Mucosa of rectum (tissue), 2 donors: Measurements from ENCODE around the gene ESPNL.

ENCODE experiments used
- H3K27ac ChIP-seq, 2 donors: one replicate each; pipeline ENCODE4 v1.7.0; 2013; ENCODE audit warnings: inconsistent platforms in 2 of 2, low read depth in 2 of 2, low read length in 2 of 2
- H3K27me3 ChIP-seq, 2 donors: one replicate each; pipeline ENCODE4 v1.7.0; 2013; ENCODE audit warnings: low read length in 2 of 2; ENCODE audit not compliant: control insufficient read depth in 2 of 2, insufficient read depth in 2 of 2
- H3K36me3 ChIP-seq, 2 donors: one replicate each; pipeline ENCODE4 v1.7.0; 2013; ENCODE audit warnings: low read length in 2 of 2; ENCODE audit not compliant: control insufficient read depth in 2 of 2, insufficient read depth in 2 of 2
- H3K4me1 ChIP-seq, 2 donors: one replicate each; pipeline ENCODE4 v1.7.0; 2013; ENCODE audit warnings: low read length in 2 of 2, mild to moderate bottlenecking in 1 of 2; ENCODE audit not compliant: control insufficient read depth in 2 of 2, insufficient read depth in 2 of 2
- H3K4me3 ChIP-seq, 2 donors: one replicate each; pipeline ENCODE4 v1.7.0; 2013; ENCODE audit warnings: low read length in 2 of 2
- H3K9ac ChIP-seq, 2 donors: one replicate each; pipeline ENCODE4 v1.7.0; 2013; ENCODE audit warnings: low read length in 2 of 2, low read depth in 1 of 2, mild to moderate bottlenecking in 1 of 2
- H3K9me3 ChIP-seq, 2 donors: one replicate each; pipeline ENCODE4 v1.7.0; 2013; ENCODE audit warnings: low read length in 2 of 2; ENCODE audit not compliant: control insufficient read depth in 2 of 2
- donor health status: healthy.
- donor health status: Normal muscosa, but diverticular disease.

The ESPNL gene

GRCh38 chr2:238087211-238087610 lies 12.9 kb upstream of the ESPNL start:
- H3K27me3 ChIP-seq: no peaks in the 10 kb centered on the region
- H3K27ac ChIP-seq: no peak overlapping the region
- peaks cover 14 to 16% of the 10 kb centered on the region in 2 donors for H3K36me3 ChIP-seq
- H3K9me3 ChIP-seq: no peaks in the 10 kb centered on the region
- no peaks in the 10 kb centered on the region for H3K4me1 ChIP-seq
- H3K4me3 ChIP-seq: no peak overlapping the region
- H3K9ac ChIP-seq: no peak overlapping the region

- Histone ChIP-seq H3K9me3 (no peaks in the 10 kb centered on the region), H3K27ac (no peak overlapping the region), H3K4me3 (no peak overlapping the region), H3K4me1 (no peaks in the 10 kb centered on the region), H3K9ac (no peak overlapping the region), H3K27me3 (no peaks in the 10 kb centered on the region), H3K36me3 (peaks cover 0 to 2% of the 10 kb centered on the region in 2 donors)
Observed at GRCh38 chr2:238090887-238091286, 9.3 kb upstream of the ESPNL start.

- no peaks in the 10 kb centered on the region for H3K9me3 ChIP-seq
- H3K9ac ChIP-seq: no peak overlapping the region
- no peak overlapping the region for H3K27ac ChIP-seq
- H3K4me3 ChIP-seq: no peak overlapping the region
- H3K36me3 ChIP-seq: peaks cover 0 to 2% of the 10 kb centered on the region in 2 donors
- no peaks in the 10 kb centered on the region for H3K27me3 ChIP-seq
- no peaks in the 10 kb centered on the region for H3K4me1 ChIP-seq
Observed at GRCh38 chr2:238091436-238092060, 8.6 kb upstream of the ESPNL start.

- Histone ChIP-seq H3K9me3 (no peaks in the 10 kb centered on the region), H3K4me1 (no peaks in the 10 kb centered on the region)
Observed at GRCh38 chr2:238092486-238093035, 7.6 kb upstream of the ESPNL start.

GRCh38 chr2:238093181-238094140 lies 6.7 kb upstream of the ESPNL start:
- H3K4me1 ChIP-seq: no peaks in the 10 kb centered on the region
- H3K27ac ChIP-seq: no peak overlapping the region
- H3K9ac ChIP-seq: no peak overlapping the region
- H3K9me3 ChIP-seq: no peaks in the 10 kb centered on the region
- H3K4me3 ChIP-seq: no peak overlapping the region
- H3K27me3 ChIP-seq: no peaks in the 10 kb centered on the region
- H3K36me3 ChIP-seq: peaks cover 0 to 2% of the 10 kb centered on the region in 2 donors

More at GRCh38 chr2:238092486-238093035, 7.6 kb upstream of the ESPNL start:
- H3K27me3 ChIP-seq: no peaks in the 10 kb centered on the region
- H3K9ac ChIP-seq: no peak overlapping the region
- H3K36me3 ChIP-seq: peaks cover 0 to 2% of the 10 kb centered on the region in 2 donors
- H3K27ac ChIP-seq: no peak overlapping the region
- H3K4me3 ChIP-seq: no peak overlapping the region

- H3K27ac ChIP-seq: no peak overlapping the region
- no peaks in the 10 kb centered on the region for H3K9me3 ChIP-seq
- H3K36me3 ChIP-seq: peaks cover 0 to 2% of the 10 kb centered on the region in 2 donors
- H3K4me1 ChIP-seq: peaks cover 7 to 8% of the 10 kb centered on the region in 2 donors
- no peak overlapping the region for H3K9ac ChIP-seq
- H3K27me3 ChIP-seq: no peaks in the 10 kb centered on the region
- no peak overlapping the region for H3K4me3 ChIP-seq
Observed at GRCh38 chr2:238094438-238095022, 5.6 kb upstream of the ESPNL start.

- H3K36me3 ChIP-seq: peaks cover 0 to 2% of the 10 kb centered on the region in 2 donors
Observed at GRCh38 chr2:238095143-238095542, 5.0 kb upstream of the ESPNL start.

GRCh38 chr2:238096311-238097011 lies 3.7 kb upstream of the ESPNL start:
- Histone ChIP-seq H3K9me3 (no peaks in the 10 kb centered on the region), H3K36me3 (peaks cover 0 to under 1% of the 10 kb centered on the region in 2 donors), H3K27ac (no peak overlapping the region), H3K4me3 (no peak overlapping the region), H3K4me1 (peaks cover 7 to 8% of the 10 kb centered on the region in 2 donors), H3K9ac (no peak overlapping the region), H3K27me3 (no peaks in the 10 kb centered on the region)

More at GRCh38 chr2:238095143-238095542, 5.0 kb upstream of the ESPNL start:
- Histone ChIP-seq H3K9ac (no peak overlapping the region), H3K9me3 (no peaks in the 10 kb centered on the region), H3K27me3 (no peaks in the 10 kb centered on the region), H3K4me1 (peaks cover 7 to 8% of the 10 kb centered on the region in 2 donors), H3K4me3 (no peak overlapping the region), H3K27ac (no peak overlapping the region)

- Histone ChIP-seq H3K9ac (no peak overlapping the region), H3K27ac (no peak overlapping the region), H3K9me3 (no peaks in the 10 kb centered on the region), H3K36me3 (no peaks in the 10 kb centered on the region), H3K27me3 (no peaks in the 10 kb centered on the region), H3K4me1 (peaks cover 7 to 8% of the 10 kb centered on the region in 2 donors), H3K4me3 (no peak overlapping the region)
Observed at GRCh38 chr2:238097201-238097987, 2.7 kb upstream of the ESPNL start.
